Astrocyte (in vitro differentiated cells and primary cell): Measurements from ENCODE around the gene FRMD4A.

Source experiments
- CTCF ChIP-seq: IDR thresholded peaks from 2 replicates; pipeline ENCODE4 v1.5.1; 2011; ENCODE audit warnings: low read depth, mild to moderate bottlenecking, inconsistent platforms, low read length, moderate library complexity; ENCODE audit not compliant: insufficient read depth
- EZH2 ChIP-seq: IDR thresholded peaks from 2 replicates; pipeline ENCODE4 v1.6.1; 2012; ENCODE audit warnings: mild to moderate bottlenecking, low read length, inconsistent platforms; ENCODE audit not compliant: insufficient read depth

- TF ChIP-seq CTCF (no peak), EZH2 (no peak)
Measured at GRCh38 chr10:14062528-14063260, 268.0 kb downstream of the FRMD4A start.
